HG03558 (cell line): ENCODE results near the gene VILL.

ENCODE experiments used
- ATAC-seq: cut with Tn5 transposase; IDR thresholded peaks from one replicate; pipeline ENCODE4 v1.9.1; 2021; ENCODE audit warnings: moderate number of reproducible peaks; ENCODE audit not compliant: unreplicated experiment; ENCODE audit errors: extremely low read depth

VILL gene

DNA sequence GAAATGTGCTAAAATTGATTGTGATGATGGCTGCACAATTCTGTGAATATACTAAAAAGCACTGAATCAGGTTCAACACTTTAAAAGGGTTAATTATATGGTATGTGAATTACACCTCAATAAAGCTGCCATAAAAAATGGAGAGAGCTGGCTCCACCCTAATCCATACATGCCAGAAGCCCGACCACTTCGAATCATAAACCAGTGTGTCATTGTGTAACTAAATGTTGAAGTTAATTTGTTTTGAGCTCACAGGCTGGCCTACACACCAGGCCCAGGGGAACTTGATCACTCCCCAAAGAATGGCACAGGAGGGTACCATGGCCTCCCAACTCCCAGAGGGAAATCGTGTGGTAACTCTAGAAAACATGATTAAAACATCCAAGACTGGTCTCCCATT, 24.9 kb downstream of the VILL start:
- ATAC-seq, result no peak

DNA sequence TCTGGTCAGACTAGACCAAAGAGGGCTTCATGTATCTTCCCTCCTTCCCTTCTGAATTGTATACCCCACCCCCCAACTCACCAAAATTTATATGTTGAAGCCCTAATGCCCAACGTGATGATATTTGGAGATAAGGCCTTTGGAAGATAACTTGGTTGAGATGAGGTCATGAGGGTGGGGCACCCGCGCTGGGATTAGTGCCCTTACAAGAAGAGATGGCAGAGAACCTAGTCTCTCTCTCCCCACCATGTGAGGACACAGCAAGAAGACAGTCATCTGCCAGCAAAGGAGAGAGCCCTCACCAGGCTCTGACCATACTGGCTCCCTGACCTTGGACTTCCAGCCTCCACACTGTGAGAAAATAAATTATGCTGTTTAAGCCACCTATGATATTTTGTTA, 25.4 kb downstream of the VILL start:
- no peak for ATAC-seq

DNA sequence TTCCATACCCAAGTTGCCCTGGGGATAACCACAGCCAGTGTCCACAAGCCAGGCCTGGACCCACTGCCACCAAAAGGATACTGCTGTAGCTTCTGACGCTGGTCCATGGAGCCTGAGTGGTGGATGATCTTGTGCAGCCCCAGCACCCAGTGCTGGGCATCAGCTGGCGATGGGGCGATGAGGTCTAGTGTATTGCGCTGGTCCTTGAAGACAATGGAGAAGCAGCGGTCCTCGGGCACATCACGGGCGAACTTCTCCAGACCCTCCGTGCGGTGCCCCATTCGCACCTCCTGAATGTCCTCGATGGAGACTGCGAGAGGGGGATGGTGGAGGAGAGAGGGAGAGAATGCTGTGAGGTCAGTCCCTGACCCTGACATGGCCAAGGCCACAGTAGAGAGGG, 25.8 kb downstream of the VILL start:
- no peak for ATAC-seq

DNA sequence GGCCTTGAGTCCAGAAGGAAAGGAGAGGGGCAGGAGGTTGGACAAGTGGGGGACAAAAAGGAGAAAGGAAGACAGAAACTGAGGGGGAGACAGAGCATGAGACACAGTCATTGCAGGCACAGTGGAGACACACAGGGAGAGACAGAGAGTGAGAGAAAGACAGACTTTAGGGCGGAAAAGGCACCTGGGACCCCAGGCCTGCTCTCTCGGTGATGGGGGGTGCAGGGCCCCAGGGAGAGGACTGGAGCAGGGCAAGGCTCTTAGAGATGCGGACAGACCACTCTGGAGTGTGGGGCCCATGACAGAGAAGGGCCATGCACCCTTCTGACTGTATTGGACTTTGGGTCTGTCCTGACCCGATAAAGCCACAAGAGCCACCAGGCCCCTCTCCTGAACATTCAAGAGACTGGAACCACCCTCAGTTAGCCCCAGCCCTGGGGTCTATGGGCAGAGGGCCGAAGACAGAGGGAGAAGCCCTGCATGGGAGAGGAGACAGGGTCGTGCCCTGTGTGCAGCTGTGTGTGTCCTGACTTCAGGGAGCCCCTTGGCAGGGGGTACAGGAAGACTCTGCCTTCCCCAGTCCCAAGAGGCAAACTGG, 26.4 kb downstream of the VILL start:
- ATAC-seq, result no peak

DNA sequence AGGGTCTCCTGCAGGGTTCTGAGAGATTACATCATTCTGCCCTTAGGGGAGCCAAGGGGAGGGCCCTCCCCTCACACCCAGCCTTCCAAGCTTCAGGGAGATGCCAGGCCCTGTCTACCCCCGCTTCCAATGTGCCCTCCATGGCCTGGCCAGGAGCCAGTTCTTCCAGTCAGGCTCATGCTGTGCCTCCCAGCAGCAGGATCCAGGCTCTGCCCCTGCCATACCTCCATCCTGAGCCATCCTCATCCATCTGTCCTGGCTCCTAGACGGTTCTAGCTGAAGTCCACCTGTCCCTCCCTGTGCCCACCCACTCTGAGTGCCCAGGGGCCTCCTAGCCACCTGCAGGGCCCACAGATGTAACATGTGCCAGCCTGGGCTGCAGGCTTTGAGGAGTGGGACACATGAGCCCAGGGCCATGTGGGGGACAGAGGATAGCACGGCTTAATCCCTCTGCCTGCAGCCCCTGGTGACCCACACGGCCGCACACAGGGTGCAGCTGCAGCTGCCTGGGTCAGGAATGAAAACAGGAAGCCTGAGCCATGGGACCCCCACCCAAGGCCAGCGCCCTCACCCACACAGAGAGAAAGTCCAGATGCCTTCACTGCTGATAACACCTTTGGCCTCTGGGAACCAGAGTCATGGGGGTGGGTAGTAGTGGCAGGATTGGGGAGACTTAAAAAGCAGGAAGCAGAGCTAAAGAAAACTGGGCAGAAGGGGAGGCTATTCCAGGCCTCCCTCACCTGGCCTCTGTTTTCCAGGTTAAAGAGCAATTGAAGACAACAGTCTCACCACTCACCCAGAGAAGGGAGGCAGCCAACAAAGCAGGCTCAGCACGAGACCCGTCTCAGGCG, 27.1 kb downstream of the VILL start:
- ATAC-seq, result no peak

DNA sequence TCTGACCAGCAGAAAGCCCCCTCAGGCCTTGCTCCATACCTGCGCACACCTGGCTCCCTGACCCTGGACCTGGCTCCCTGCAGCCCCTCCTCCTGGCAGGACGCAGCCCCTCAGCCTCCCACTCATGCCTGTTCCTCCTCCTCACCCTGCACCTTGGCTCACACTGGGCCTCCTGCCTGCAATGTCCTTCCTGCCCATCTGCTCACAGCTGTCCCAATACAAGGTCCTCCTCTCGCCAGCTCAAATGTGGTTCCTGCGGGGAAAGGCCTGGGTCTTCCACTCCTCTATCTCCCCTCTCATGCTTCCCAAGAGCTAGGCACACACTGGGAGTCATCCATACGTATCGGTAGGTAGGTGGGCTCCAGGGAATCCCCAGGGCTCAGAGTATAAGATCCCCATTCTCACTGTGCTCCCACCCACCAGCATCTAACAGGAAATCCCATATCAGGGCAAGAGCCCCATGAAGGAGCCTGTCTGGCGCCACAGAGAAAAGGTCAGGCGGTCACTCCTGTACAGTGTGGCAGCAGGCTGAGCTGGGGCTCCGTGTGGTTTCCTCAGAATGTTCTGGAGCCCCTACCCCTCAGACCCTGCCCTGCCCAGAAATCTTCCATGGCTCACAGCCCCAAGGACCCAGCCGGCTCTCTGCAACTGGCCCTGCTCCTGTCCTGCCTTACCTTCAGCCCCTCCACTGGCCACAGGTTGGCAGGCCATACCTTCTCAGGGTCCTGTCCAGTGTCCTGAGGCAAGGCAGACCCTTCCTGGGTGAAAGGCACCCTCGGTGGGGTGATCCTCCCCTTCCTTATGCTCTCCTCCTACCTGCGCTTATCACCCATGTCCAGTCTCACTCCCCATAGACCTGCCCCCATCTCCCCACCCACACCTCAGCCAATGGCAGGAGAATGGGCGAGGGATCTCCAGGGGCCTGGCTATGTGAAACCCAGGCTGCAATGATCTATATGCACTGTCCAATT, 28.0 kb downstream of the VILL start:
- ATAC-seq, result no peak

DNA sequence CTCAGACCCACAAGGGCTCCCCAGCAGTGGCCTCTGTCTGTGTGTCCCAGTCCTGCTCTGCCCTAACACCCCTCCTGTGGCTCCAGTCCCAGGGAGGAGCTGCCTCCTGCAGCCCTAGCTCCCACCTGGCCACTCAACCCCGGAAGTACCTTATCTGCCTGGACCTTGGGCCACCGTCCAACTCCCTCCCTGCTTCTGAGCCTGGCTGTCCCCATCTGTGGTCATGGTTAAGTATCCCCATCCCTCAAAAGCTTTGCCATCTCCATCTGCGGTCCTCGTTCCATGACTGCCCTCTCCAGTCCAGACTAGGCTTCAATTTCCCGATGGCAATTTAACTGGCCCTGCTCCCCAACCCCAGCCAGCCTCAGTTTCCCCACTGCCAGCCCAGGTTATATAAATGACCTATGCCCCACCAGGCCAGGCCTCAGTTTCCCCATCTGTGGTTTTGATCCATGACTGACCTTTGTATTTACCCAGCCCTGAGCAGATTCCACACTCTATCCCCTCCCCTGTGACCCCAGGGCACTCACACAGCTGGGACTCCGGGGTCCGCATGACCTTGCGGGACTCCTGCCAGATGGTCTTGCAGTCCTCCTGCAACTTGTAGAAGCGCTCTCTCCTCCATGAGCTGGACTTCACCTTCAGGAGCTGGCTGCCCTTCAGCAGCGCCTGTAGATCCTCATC, 29.2 kb downstream of the VILL start:
- ATAC-seq, result no peak

DNA sequence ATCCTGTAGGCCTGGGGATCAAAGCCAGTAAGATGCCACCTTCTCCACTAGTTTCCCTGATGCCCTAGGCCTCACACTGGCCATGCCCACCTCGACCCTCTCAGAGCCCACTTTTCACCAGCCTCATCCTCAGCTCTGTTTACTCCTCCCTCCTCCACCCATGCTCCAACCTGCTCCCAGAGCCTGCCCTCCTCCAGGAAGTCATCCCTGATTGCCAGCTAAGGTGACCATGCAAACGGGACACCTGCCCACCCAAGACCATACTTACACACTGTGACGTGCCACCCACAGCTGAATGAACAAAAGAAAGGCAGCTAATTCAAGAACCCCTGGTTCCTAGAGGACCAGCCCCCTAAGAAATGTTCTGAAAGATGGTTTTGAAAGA, 29.7 kb downstream of the VILL start:
- no peak for ATAC-seq

DNA sequence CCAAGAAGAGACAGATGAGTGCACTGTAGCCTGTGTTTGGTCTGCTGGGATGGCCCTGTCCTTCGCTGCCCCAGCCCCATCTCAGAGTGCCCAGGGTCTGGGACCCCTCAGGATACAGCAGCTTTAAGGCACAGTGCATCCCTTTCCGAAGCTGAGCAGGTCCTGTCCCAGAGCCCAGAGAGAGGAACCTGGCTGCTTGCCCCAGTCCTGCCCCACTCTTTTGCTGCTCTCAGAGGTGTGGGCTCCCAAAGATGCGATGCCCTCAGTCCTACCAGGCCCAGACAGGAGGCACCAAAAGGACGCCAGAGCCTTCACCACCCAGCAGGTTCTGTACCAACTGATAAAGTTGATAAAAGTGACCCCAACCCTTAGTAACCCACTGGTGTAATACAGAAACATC, 30.6 kb downstream of the VILL start:
- no peak for ATAC-seq

DNA sequence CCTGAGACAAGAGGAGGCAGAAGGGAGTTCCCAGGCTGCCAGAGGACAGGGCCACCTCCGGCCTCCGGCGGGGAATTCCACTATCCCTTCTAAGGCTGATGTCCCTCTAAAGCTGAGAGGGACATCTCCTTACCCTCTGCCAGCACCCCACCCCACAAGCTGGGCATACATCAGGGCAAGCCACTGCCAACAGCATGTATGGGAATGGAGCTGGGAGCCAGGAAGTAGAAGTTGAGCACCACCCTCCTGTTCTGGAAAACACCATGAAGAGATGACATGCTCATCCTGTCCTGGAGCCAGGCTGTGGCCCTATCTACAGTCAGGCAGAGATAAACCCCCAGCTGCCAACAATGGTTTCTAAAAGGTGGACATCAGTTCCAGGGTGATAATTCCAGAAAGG, 31.7 kb downstream of the VILL start:
- no peak for ATAC-seq

DNA sequence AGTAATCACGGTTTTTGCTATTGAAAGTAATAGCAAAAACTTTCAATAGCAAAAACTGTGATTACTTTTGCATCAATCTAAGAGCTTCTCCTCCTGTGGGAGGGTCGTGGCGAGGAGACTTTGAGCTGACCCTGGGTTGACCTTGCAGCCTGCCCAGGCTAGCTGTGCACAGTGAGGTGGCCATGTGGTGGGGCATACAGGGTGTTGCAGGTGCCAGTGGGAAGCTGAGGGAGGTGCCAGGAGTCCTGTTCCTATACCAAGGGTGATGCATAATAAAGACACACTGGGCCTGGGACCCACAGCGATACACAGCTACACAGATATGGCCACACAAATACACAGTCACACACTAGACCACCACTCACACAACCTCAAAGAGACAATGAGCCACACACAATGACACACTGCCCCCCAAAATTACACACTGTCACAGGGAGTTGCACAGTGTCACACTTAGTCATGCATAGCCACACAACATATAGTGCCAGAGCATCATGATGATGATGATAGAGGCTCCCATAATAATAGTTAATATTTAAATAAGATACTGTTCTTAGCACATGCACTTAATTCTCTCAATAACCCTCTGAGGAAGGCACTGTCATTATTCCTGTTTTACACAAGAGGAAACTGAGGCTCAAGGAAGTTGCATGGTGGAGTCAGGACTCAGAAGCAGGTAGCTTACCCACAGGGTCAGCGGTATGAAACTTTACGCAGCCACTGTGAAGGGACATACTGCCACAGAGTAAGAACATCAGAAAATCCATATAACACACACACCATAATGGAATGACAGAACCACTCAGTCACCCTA, 32.5 kb downstream of the VILL start:
- no peak for ATAC-seq

DNA sequence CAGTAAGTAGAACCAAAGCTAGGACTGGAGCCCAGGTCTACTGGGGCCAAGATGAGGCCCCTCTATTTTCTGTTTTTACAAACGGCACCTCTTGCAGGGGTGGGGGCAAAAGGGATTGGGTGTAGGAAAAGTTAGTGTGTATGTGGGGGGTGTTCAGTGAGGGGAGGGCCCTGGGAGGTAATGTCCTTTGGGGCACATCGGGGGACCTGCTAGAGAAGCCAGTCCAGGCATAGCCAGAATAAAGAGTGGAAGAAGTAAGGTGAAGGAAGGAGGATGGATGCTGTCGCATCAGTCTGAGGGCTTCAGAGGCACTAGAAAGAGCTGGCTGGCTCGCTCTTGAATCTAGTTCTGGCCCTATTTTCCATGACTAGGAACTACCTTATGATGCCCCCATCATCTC, 36.3 kb downstream of the VILL start:
- ATAC-seq, result no peak

DNA sequence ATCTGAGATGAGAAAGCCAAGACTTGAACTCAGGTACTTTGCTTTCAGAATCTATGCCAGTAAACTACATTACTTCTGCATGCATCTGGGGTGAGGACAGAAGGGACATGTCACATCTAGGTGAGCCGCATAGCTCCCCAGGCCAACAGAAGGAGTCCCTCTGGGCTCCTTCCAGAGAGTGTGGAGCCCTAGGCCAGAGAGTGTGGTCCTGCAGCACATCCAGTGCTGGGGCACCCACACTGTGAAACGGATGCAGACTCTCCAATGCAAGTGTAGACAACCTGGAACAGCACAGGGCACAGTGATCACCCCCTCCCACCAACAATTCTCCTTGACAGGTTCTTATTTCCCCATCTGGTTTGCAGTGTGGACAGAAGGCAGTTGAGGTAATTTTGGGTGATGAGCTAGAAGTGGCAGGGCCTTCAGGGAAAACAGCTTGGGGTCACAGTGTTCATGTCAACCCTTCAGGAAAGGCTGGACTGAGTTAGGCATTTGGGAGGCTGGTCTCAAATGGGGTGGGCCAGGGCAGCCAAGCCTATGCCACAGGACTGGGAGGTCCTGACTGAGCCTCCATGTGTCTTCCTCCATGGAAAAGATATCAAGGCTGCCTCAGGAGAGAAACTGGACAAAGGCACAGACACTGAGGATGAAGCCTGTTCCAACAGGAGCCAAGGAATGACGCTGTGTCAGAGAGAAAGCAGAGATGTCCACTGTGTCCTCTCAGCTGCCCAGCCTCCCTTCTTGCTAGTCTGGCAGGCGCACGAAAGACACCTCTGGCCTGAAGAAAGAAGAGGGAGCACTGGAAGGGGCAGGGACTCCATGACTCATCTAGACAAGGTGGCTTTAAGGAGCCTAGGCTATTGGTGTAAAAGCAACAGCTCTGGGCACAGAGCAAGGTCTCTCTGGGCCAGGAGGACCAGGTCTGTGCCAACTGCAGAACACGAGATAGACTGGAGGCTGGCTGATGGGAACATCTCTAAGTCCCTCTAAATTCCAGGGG, 37.2 kb downstream of the VILL start:
- ATAC-seq, result no peak

DNA sequence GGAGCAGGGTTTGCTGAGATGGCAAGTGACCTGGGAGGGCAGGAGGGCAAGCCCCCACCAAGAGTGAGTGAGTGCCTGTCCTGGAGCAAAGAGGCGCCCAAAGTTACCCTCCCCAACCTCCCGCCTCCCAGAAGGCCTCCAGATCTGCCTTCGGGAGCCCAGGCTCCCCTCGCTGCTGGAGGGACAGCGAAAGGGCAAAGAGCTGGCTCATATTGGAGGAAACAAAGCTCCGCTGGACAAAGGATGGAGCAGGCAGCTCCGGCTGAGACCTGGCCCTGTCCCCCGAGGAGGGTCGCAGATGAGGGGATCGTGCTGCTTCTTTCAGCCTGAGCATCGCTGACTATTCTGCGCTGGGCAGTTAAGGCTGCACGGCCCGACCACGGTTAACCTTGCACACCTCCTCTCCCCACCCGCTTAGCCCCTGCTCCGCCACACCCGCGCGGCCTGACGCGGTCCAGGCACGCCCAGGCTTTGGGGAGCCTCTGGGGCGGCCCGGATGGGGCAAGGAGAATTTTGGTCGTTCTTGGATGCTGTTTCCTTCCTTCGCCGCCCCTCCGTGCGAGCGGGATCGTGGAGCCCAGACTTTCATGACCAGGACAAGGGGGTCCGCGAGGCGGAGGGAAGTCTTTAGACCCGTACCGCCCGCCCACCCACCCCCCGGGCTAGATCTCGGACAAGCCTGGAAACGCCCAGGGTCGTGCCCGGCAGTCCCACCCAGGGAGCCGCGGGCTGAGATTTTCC, 38.2 kb downstream of the VILL start:
- no peak for ATAC-seq

DNA sequence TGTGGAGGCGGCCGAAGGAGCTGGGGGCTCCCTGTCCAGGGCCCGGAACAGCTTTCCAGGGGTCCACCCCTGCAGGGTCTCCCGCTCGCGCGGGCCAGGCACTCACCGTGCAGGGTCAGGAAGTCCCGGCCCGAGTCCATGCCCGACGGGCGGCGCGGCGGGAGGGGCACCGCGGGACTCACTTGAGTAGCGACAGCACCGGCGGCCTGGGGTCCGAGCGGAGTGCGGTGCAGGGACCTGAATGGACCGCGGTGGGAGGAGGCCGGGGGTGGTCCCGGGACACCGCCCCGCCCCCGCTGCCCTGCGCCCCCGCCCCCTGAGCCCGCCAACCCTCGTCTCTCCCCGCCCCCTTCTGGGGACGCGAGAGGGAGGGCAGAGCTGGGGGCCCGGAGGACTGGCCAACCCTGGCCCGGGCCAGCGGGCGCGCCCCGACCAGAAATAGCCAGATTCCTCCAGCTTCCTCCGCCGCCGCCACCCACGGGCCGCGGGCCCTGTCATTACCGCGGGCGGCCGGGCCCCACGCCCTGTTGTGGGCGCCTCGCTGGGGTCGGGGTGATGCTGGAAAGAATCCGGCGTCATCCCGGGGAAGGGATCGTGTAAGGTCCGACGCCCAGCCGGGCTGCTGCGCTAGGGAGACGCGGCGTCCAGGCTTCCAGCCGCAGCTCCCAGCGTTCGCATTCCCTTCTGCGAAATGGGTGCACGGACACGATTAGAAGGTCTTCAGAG, 39.0 kb downstream of the VILL start, which contains the start of gene PLCD1:
PLCD1 (minus strand) TSS at position 243 of the 726 bp plus-strand sequence; CDS start at position 140, 103 bp downstream.
- ATAC-seq, result no peak

DNA sequence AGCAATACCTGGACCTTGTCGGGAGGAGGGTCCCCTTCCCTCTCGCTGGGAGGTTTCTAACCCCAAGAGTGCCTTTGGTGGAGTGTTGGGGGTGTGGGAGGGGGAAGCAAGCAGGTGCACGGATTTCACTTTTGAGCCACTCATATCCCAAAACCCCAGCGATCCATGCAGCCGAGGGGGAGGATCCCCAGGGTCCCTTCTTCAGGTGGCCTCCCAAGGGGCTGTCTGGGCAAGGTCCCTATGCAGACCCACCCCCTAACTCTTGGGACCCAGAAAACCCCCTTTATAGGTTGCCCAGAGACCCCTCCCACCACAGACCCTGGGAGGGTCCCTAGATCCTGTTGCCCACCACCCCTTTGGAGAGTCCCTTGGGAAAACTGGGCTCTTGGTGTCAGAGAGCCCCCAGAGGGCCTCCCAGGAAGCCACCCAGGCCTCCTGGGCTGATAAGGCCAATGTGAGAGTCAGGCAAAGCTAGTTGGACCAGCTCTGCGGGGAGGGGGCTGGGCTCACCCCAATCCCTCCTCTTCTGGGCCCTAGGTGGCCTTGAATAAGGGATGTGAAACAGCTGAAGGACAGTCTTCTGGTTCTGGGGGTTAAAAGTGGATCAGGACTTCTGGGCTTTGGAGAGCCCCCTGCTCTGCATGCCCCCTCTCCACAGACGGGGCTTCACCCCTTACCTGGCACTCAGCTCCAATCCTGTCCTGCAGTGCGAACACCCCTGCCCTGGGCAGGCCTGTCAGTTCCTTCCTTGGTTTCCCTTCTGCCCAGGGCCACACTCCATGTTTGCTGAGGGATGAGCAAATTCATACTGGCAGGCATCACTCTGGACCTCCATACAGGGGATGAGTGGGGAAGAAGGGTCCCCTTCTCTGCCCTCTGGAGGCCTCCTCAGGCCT, 39.8 kb downstream of the VILL start:
- no peak for ATAC-seq
